ENCODE results near the gene LIMS1.
"Not testable (repeated sequence)": the region's sequence is repeated elsewhere in the genome, so short reads cannot be mapped to it uniquely, and the experiment has no call there.

Gene LIMS1

GRCh38 chr2:108587621-108588020 lies 53.4 kb downstream of the LIMS1 start:
- no peak for DNase-seq (ENCODE audit: low read depth, low spot score)

- DNase-seq (ENCODE audit: low read depth, low spot score), result no peak
These were observed 53.9 kb downstream of the LIMS1 start for GRCh38 chr2:108588070-108588668.

- DNase-seq (ENCODE audit: low read depth, low spot score), result no peak
These were observed 55.1 kb downstream of the LIMS1 start for GRCh38 chr2:108589372-108589771.

- DNase-seq (ENCODE audit: low read depth, low spot score), result no peak
These were observed 55.5 kb downstream of the LIMS1 start for GRCh38 chr2:108589781-108590180.

- DNase-seq (ENCODE audit: low read depth, low spot score), result no peak
These were observed 56.9 kb downstream of the LIMS1 start for GRCh38 chr2:108591163-108591562.

GRCh38 chr2:108593547-108594098 lies 59.4 kb downstream of the LIMS1 start:
- no peak for DNase-seq (ENCODE audit: low read depth, low spot score)

- DNase-seq (ENCODE audit: low read depth, low spot score), result no peak
These were observed 60.1 kb downstream of the LIMS1 start for GRCh38 chr2:108594132-108594981.

GRCh38 chr2:108594982-108595464 lies 60.8 kb downstream of the LIMS1 start:
- no peak for DNase-seq (ENCODE audit: low read depth, low spot score)

- DNase-seq (ENCODE audit: low read depth, low spot score), result not testable (repeated sequence)
These were observed 61.5 kb downstream of the LIMS1 start for GRCh38 chr2:108595771-108596170.

GRCh38 chr2:108597105-108597744 lies 63.0 kb downstream of the LIMS1 start:
- not testable (repeated sequence) for DNase-seq (ENCODE audit: low read depth, low spot score)

- DNase-seq (ENCODE audit: low read depth, low spot score), result not testable (repeated sequence)
These were observed 66.9 kb downstream of the LIMS1 start for GRCh38 chr2:108601199-108601598.

GRCh38 chr2:108602422-108602821 lies 68.2 kb downstream of the LIMS1 start:
- no peak for DNase-seq (ENCODE audit: low read depth, low spot score)

- DNase-seq (ENCODE audit: low read depth, low spot score), result no peak
These were observed 69.9 kb downstream of the LIMS1 start for GRCh38 chr2:108604196-108604595.

GRCh38 chr2:108605947-108606346 lies 71.7 kb downstream of the LIMS1 start:
- DNase-seq (ENCODE audit: low read depth, low spot score), result no peak

- no peak for DNase-seq (ENCODE audit: low read depth, low spot score)
These were observed 73.5 kb downstream of the LIMS1 start for GRCh38 chr2:108607706-108608301.

GRCh38 chr2:108611021-108611420 lies 76.8 kb downstream of the LIMS1 start:
- no peak for DNase-seq (ENCODE audit: low read depth, low spot score)

GRCh38 chr2:108612153-108612513 lies 77.9 kb downstream of the LIMS1 start:
- no peak for DNase-seq (ENCODE audit: low read depth, low spot score)

GRCh38 chr2:108612514-108613183 lies 78.4 kb downstream of the LIMS1 start:
- DNase-seq (ENCODE audit: low read depth, low spot score), result no peak

GRCh38 chr2:108613261-108614042 lies 79.2 kb downstream of the LIMS1 start:
- DNase-seq (ENCODE audit: low read depth, low spot score), result no peak

- no peak for DNase-seq (ENCODE audit: low read depth, low spot score)
These were observed 79.8 kb downstream of the LIMS1 start for GRCh38 chr2:108614043-108614545.

Data from activated naive CD8-positive, alpha-beta T cell treated with anti-CD3 and anti-CD28 coated beads, Interleukin-2, amount 50 U/mL, for 16 hours (primary cell).